Activated T-cell treated with anti-CD3 and anti-CD28 coated beads, Interleukin-2, amount 50 U/mL, for 72 hours (primary cell): Measurements from ENCODE around the gene C13orf42. TPM values are rescaled to one million over a fixed set of nuclear protein-coding genes. Genes with fewer than 3 reads are reported as not detected.
A peak's percentile ranks its signal among the peaks of the same experiment; 100 is the strongest.

ENCODE experiments used
- ATAC-seq, 2 donors: fragments of 150-1000 bp; cut with Tn5 transposase; replicated peaks in 1 of 2; 2 replicates each; pipeline ENCODE4 v1.10.0; 2021; ENCODE audit warnings: moderate library complexity in 2 of 2, mild to moderate bottlenecking in 1 of 2
- DNase-seq, 2 donors: peaks; one replicate each; pipeline ENCODE4 v3.0.0; 2021 to 2022; ENCODE audit warnings: mixed read lengths in 1 of 2
- H3K27ac Mint-ChIP-seq: one replicate; pipeline ENCODE4 v1.8.0; 2022; ENCODE audit warnings: mild to moderate bottlenecking, moderate library complexity, mixed read lengths
- H3K27me3 Mint-ChIP-seq: one replicate; pipeline ENCODE4 v1.8.0; 2022; ENCODE audit warnings: low read depth, mixed read lengths
- H3K36me3 Mint-ChIP-seq, 2 donors: one replicate each; pipeline ENCODE4 v1.8.0; 2022; ENCODE audit warnings: mixed read lengths in 2 of 2, mild to moderate bottlenecking in 1 of 2; ENCODE audit not compliant: insufficient read depth in 2 of 2
- H3K4me1 Mint-ChIP-seq: one replicate; pipeline ENCODE4 v1.8.0; 2022; ENCODE audit warnings: low read depth, mixed read lengths
- H3K4me3 Mint-ChIP-seq, 2 donors: one replicate each; pipeline ENCODE4 v1.8.0; 2022; ENCODE audit warnings: mild to moderate bottlenecking in 2 of 2, mixed read lengths in 2 of 2, moderate library complexity in 2 of 2
- H3K9me3 Mint-ChIP-seq, 2 donors: one replicate each; pipeline ENCODE4 v1.8.0; 2022; ENCODE audit warnings: mixed read lengths in 2 of 2
- total RNA-seq, 2 donors: library from RNA; stranded (reverse); gene quantifications; one replicate each; pipeline ENCODE4 v1.2.3, GENCODE V29; 2022

The C13orf42 gene
- total RNA-seq: not detected

- ATAC-seq (no peak), DNase-seq (no peak)
- Mint-ChIP-seq H3K4me3 (no peak within 1 kb of the TSS), H3K4me1 (no peaks in the 10 kb centered on the region), H3K9me3 (no peaks in the 10 kb centered on the region), H3K27me3 (peaks cover 6% of the 10 kb centered on the region), H3K27ac (no peak within 1 kb of the TSS), H3K36me3 (no peaks in the 10 kb centered on the region)
Observed at GRCh38 chr13:51111174-51111573, at the start of gene C13orf42. Gene C13orf42 (minus strand): TSS chr13:51111274. CDS start chr13:51111209, 65 bp downstream.

GRCh38 chr13:51158880-51159518 lies 47.9 kb upstream of the C13orf42 start:
- H3K27ac Mint-ChIP-seq: no peak overlapping the region

DNA sequence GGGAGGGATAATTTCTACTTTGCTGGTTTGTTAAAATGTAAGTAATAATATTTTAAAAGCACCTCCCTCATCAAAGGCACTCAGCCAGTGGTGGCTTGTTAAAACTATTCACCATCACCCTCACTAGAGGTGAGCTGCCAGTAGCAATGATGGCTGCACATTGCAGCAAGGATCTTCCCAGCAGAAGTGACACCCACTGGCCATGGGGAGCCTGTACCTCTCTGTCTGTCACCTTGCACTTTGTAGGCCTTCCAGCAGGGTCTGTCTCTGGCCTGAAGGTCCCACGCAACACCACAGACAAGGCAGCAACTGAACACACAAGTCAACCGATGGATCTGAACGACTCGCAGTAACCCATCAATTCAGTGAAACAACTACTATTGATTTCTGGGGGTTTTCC lies 47.3 kb upstream of the C13orf42 start:
- Mint-ChIP-seq H3K27me3 (peaks cover 4% of the 10 kb centered on the region), H3K27ac (no peak overlapping the region), H3K36me3 (no peaks in the 10 kb centered on the region), H3K4me3 (no peak overlapping the region), H3K4me1 (peaks cover 28% of the 10 kb centered on the region), H3K9me3 (no peaks in the 10 kb centered on the region)
- DNase-seq (no peak), ATAC-seq (no peak)

More at GRCh38 chr13:51158880-51159518, 47.9 kb upstream of the C13orf42 start:
- no peak overlapping the region for H3K4me3 Mint-ChIP-seq
- DNase-seq (peak in 1 of 2 donors; percentile 13), ATAC-seq (peak; percentile 31 to 48)
- peaks cover 24% of the 10 kb centered on the region for H3K4me1 Mint-ChIP-seq
- H3K36me3 Mint-ChIP-seq: no peaks in the 10 kb centered on the region
- H3K9me3 Mint-ChIP-seq: no peaks in the 10 kb centered on the region
- H3K27me3 Mint-ChIP-seq: peaks cover 4% of the 10 kb centered on the region

GRCh38 chr13:51156648-51157047 lies 45.6 kb upstream of the C13orf42 start:
- peaks cover 35% of the 10 kb centered on the region for H3K4me1 Mint-ChIP-seq

DNA sequence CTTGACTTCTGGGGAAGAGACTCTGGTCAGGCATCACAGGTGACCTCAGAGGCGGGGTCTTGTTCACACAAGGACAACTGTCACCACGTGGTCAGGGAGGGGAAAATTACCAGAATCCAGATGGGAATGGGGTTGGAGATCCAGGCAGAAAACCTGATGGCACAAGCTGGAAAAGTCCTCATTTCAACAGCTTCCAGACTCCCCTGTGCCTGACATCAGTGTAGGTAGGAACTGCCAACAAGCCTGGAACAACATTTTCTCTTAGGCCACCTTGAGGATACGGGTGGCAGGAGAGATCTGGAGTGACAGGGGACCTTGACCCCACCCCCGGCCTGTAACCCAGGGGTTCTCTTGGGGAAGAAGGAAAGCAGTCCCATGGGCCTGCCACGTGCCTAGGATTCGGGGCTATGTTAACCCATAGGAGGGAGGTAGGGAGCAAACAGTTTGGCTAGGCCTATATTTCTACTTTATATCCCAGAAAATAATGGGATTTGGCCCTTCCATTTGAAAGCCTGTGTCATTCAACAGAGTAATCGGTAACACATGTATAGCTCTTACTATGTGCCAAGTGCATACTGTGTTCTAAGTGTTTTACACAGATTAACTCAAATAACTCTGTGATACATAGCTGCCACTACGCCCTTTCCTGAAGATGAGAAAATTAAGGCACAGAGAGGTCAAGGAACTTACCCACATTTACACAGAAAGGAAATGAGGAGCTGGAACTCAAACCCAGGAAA lies 44.9 kb upstream of the C13orf42 start:
- DNase-seq (no peak), ATAC-seq (no peak)
- Mint-ChIP-seq H3K4me1 (peaks cover 35% of the 10 kb centered on the region), H3K27ac (no peak overlapping the region), H3K9me3 (no peaks in the 10 kb centered on the region), H3K4me3 (no peak overlapping the region), H3K27me3 (peaks cover 16% of the 10 kb centered on the region), H3K36me3 (no peaks in the 10 kb centered on the region)

More at GRCh38 chr13:51156648-51157047, 45.6 kb upstream of the C13orf42 start:
- H3K27me3 Mint-ChIP-seq: peaks cover 11% of the 10 kb centered on the region
- no peaks in the 10 kb centered on the region for H3K36me3 Mint-ChIP-seq
- ATAC-seq (no peak), DNase-seq (no peak)
- H3K4me3 Mint-ChIP-seq: no peak overlapping the region
- H3K27ac Mint-ChIP-seq: no peak overlapping the region
- no peaks in the 10 kb centered on the region for H3K9me3 Mint-ChIP-seq

DNA sequence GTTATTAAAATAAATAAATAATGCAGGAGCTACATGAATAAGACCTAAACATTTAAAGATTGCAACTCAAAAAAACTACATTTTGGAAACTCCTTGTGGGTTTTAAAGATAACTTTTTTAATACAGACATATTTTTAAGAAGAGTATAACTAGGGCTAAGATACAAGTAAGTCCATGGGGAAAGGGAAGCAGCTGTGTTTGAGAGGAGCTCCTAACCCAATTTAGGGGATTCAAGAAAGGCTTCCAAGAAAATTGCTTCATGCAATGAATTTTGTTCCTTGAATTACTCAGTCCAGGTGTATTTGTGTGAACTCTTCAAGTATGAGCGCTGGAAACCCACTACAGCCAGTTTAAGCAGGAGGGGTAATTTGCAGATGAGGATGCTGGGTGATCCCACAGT lies 44.1 kb upstream of the C13orf42 start:
- H3K27ac Mint-ChIP-seq: no peak overlapping the region
- no peak overlapping the region for H3K4me3 Mint-ChIP-seq
- H3K4me1 Mint-ChIP-seq: peaks cover 35% of the 10 kb centered on the region
- ATAC-seq: no peak
- no peaks in the 10 kb centered on the region for H3K9me3 Mint-ChIP-seq
- H3K36me3 Mint-ChIP-seq: no peaks in the 10 kb centered on the region
- H3K27me3 Mint-ChIP-seq: peaks cover 22% of the 10 kb centered on the region
- no peak for DNase-seq

GRCh38 chr13:51154029-51154555 lies 43.0 kb upstream of the C13orf42 start:
- Mint-ChIP-seq H3K27me3 (peaks cover 22% of the 10 kb centered on the region), H3K27ac (peak overlapping the region; percentile 55), H3K4me1 (peaks cover 29% of the 10 kb centered on the region), H3K36me3 (no peaks in the 10 kb centered on the region), H3K9me3 (no peaks in the 10 kb centered on the region), H3K4me3 (peak overlapping the region; percentile 10 to 32)
- ATAC-seq (peak; percentile 74 to 76), DNase-seq (peak in 1 of 2 donors; percentile 25)

DNA sequence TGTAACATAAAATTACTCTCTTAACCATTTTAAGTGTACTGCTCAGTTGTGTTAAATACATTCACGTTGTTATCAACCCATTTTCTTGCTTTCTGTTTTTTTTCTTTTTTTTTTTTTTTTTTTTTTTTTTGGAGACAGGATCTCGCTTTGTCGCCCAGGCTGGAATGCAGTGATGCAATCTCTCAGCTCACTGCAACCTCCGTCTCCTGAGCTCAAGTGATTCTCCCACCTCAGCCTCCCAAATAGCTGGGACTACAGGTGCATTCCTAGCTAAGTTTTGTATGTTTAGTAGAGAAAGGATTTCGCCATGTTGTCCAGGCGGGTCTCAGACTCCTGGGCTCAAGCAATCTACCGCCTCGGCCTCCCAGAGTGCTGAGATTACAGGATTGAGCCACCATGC lies 42.5 kb upstream of the C13orf42 start:
- Mint-ChIP-seq H3K4me3 (no peak overlapping the region), H3K36me3 (no peaks in the 10 kb centered on the region), H3K27ac (no peak overlapping the region), H3K27me3 (peaks cover 22% of the 10 kb centered on the region), H3K4me1 (peaks cover 23% of the 10 kb centered on the region), H3K9me3 (no peaks in the 10 kb centered on the region)
- no peak for ATAC-seq
- no peak for DNase-seq

DNA sequence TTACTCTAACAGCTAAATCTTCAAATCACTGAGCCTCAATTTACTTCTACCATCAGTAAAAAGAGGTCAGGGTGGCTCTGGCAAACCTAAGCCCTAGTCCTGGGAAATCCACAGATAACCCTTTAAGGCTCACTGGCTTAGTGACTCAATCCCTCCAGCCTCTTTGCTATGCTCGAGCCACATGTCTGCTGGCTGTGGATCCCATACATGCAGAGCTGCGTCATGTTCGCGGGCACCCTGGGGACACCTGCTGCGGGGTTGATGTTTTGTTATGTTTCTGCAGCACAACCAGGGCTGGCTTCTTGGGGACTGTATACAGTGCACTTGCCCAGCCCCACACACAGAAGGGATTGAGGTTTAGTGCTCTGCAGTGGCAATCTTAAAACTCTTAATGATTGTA lies 41.6 kb upstream of the C13orf42 start:
- Mint-ChIP-seq H3K4me3 (no peak overlapping the region), H3K4me1 (peaks cover 25% of the 10 kb centered on the region), H3K36me3 (no peaks in the 10 kb centered on the region), H3K27me3 (peaks cover 27% of the 10 kb centered on the region), H3K27ac (no peak overlapping the region), H3K9me3 (no peaks in the 10 kb centered on the region)
- ATAC-seq: no peak
- no peak for DNase-seq

DNA sequence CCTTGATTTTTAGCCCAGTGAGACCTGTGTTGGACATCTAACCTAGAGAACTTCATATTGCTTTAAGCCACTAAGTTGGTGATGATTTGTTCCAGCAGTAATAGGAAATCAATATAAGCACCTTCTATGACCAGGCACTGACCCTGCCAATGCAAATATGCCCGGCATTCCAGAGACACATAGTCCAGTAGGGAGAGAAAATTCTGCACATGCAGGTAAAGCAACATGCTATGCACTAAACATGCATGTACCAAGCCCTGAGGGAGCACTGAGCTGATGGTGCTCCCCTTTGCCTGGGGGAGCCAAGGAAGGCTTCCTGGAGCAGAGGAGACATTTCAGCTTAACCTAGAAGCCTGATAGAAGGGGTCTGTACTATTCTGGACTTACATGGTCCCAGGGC lies 40.4 kb upstream of the C13orf42 start:
- ATAC-seq (no peak), DNase-seq (no peak)
- Mint-ChIP-seq H3K4me1 (peaks cover 25% of the 10 kb centered on the region), H3K4me3 (no peak overlapping the region), H3K36me3 (no peaks in the 10 kb centered on the region), H3K27me3 (peaks cover 27% of the 10 kb centered on the region), H3K27ac (no peak overlapping the region), H3K9me3 (no peaks in the 10 kb centered on the region)

DNA sequence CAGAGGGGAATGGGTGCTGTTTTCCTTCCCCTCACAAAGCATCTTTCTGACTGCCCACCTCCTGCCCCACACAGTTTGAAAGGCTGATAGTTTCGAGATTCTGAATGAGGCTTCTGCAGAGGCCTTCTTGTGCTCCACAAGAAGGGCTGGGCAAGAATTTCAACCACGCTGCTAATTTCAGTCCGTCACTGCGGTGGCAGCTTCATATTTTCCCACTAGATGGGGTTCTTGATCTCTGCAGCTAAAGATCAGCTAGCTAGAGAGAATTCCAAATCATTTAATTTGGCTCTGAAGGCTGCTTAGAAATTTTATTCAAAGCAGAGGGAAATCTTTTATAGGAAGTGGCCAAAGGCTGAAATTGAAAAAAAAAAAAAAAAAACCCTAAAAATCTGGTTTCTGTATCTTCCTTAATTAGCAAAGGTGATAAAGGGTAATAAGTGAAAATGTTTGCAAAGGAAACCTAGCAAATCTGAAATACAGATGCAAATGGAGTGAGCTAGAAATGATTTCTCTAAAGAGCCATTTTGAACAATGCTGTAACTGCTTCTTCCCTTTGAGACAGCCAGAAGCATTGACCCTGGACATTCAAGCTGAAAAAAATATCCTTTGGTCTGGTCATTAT lies 38.0 kb upstream of the C13orf42 start:
- Mint-ChIP-seq H3K4me3 (no peak overlapping the region), H3K4me1 (peaks cover 16% of the 10 kb centered on the region), H3K9me3 (peaks cover 3% of the 10 kb centered on the region in 2 donors), H3K27ac (no peak overlapping the region), H3K27me3 (peaks cover 37% of the 10 kb centered on the region), H3K36me3 (peaks cover 2 to 5% of the 10 kb centered on the region in 2 donors)
- DNase-seq (no peak), ATAC-seq (no peak)

DNA sequence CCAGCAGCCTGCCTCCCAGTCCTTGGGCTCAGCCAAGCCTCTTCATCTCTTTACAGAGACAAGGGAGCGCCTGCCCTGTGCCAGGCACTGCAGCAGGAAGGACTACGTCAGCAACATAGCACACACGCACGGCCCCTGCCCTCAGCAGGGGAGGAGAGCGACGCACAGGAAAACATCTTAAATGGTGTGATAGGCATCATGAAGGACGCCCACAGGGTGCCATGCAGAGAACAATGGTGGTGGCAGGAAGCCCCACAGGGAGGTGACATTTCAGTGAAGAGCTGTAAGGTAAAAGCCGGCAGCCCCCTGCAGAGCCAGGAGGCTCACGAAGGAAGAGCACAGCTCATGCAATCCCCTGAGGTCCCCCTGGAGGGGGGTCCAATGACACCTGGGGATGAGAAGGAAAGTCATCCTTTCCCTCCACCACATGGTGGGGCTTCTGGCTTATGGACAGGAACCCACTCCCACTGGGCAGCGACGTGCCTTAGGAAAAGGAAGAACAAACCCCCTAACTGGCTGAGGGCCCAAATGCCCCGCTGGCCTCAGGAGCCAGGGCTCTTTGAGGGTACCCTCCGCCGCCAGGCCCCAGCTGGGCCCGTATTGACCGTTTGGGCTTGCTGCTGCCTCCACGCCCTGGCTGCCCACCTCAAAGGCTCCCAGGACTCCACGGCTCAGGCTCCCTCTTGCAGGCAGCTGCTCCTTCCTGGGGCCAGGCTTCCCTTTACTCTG lies 37.3 kb upstream of the C13orf42 start:
- Mint-ChIP-seq H3K4me3 (no peak overlapping the region), H3K4me1 (peaks cover 12% of the 10 kb centered on the region), H3K36me3 (peaks cover 2 to 5% of the 10 kb centered on the region in 2 donors), H3K27ac (no peak overlapping the region), H3K9me3 (peaks cover 3% of the 10 kb centered on the region in 2 donors), H3K27me3 (peaks cover 37% of the 10 kb centered on the region)
- ATAC-seq: peak; percentile 55 to 64
- no peak for DNase-seq
